H7 (cell line): ENCODE results near the gene MSL1. TPM values are rescaled to one million over a fixed set of nuclear protein-coding genes. Genes with fewer than 3 reads are reported as not detected.

Source experiments
- DNase-seq: peaks from one replicate; pipeline ENCODE4 v3.0.0; 2012
- H3K27me3 ChIP-seq: 2 replicates; pipeline ENCODE4 v1.6.0; 2011; ENCODE audit warnings: mild to moderate bottlenecking, low read length; ENCODE audit not compliant: control insufficient read depth, insufficient read depth
- H3K36me3 ChIP-seq: replicated peaks from 2 replicates; pipeline ENCODE4 v1.5.1; 2011; ENCODE audit warnings: low read length; ENCODE audit not compliant: control insufficient read depth, insufficient read depth
- H3K4me3 ChIP-seq: 2 replicates; pipeline ENCODE4 v1.5.1; 2011; ENCODE audit warnings: low read depth, mild to moderate bottlenecking, control low read depth, low read length, moderate library complexity; ENCODE audit not compliant: insufficient read depth
- total RNA-seq: library from RNA; depleted of rRNA; stranded (reverse); fragments of >200 nt; shearing (Covaris generic); gene quantifications from 2 replicates; pipeline ENCODE4 v1.2.3, GENCODE V29; 2014

Gene MSL1
- total RNA-seq, 1 experiment from 2014 or later, result 44.2 TPM

GRCh38 chr17:40087049-40087794, 34.5 kb upstream of the MSL1 start:
- H3K4me3 ChIP-seq, result no peak overlapping the region
- H3K36me3 ChIP-seq, result peaks cover 7% of the 10 kb centered on the region
- no peaks in the 10 kb centered on the region for H3K27me3 ChIP-seq
- DNase-seq, result no peak

- no peak overlapping the region for H3K4me3 ChIP-seq
- no peaks in the 10 kb centered on the region for H3K27me3 ChIP-seq
- peak; percentile 45 for DNase-seq
- H3K36me3 ChIP-seq, result peaks cover 7% of the 10 kb centered on the region
Observed at GRCh38 chr17:40087903-40088718, 33.7 kb upstream of the MSL1 start.

GRCh38 chr17:40089077-40089895, 32.5 kb upstream of the MSL1 start:
- DNase-seq, result peak; percentile 49
- no peaks in the 10 kb centered on the region for H3K27me3 ChIP-seq
- peaks cover 12% of the 10 kb centered on the region for H3K36me3 ChIP-seq
- no peak overlapping the region for H3K4me3 ChIP-seq

GRCh38 chr17:40090237-40091119, 31.3 kb upstream of the MSL1 start:
- peak; percentile 59 for DNase-seq
- Histone ChIP-seq H3K4me3 (no peak overlapping the region), H3K27me3 (no peaks in the 10 kb centered on the region), H3K36me3 (peaks cover 14% of the 10 kb centered on the region)

GRCh38 chr17:40091691-40092397, 29.9 kb upstream of the MSL1 start:
- peak; percentile 82 for DNase-seq
- H3K36me3 ChIP-seq, result peaks cover 20% of the 10 kb centered on the region
- H3K27me3 ChIP-seq, result no peaks in the 10 kb centered on the region
- H3K4me3 ChIP-seq, result no peak overlapping the region

- Histone ChIP-seq H3K4me3 (no peak overlapping the region), H3K27me3 (no peaks in the 10 kb centered on the region), H3K36me3 (peaks cover 17% of the 10 kb centered on the region)
- DNase-seq, result peak; percentile 46
Observed at GRCh38 chr17:40092581-40092980, 29.2 kb upstream of the MSL1 start.

- Histone ChIP-seq H3K36me3 (peaks cover 17% of the 10 kb centered on the region), H3K27me3 (no peaks in the 10 kb centered on the region), H3K4me3 (no peak overlapping the region)
- peak; percentile 40 for DNase-seq
Observed at GRCh38 chr17:40093005-40093579, 28.7 kb upstream of the MSL1 start.

- no peak overlapping the region for H3K4me3 ChIP-seq
- DNase-seq, result peak; percentile 27
- H3K36me3 ChIP-seq, result peaks cover 17% of the 10 kb centered on the region
- H3K27me3 ChIP-seq, result no peaks in the 10 kb centered on the region
Observed at GRCh38 chr17:40093580-40094201, 28.1 kb upstream of the MSL1 start.

- DNase-seq, result peak; percentile 19
- Histone ChIP-seq H3K27me3 (peaks cover 7% of the 10 kb centered on the region), H3K4me3 (no peak overlapping the region), H3K36me3 (peaks cover 17% of the 10 kb centered on the region)
Observed at GRCh38 chr17:40094874-40095273, 26.9 kb upstream of the MSL1 start.

GRCh38 chr17:40095351-40095943, 26.3 kb upstream of the MSL1 start:
- peak; percentile 37 for DNase-seq
- Histone ChIP-seq H3K27me3 (peaks cover 12% of the 10 kb centered on the region), H3K4me3 (no peak overlapping the region), H3K36me3 (peaks cover 17% of the 10 kb centered on the region)

- Histone ChIP-seq H3K4me3 (no peak overlapping the region), H3K27me3 (peaks cover 12% of the 10 kb centered on the region), H3K36me3 (peaks cover 17% of the 10 kb centered on the region)
- DNase-seq, result peak; percentile 43
Observed at GRCh38 chr17:40095944-40096791, 25.6 kb upstream of the MSL1 start.

GRCh38 chr17:40097087-40097486, 24.7 kb upstream of the MSL1 start:
- Histone ChIP-seq H3K4me3 (no peak overlapping the region), H3K27me3 (peaks cover 12% of the 10 kb centered on the region), H3K36me3 (peaks cover 17% of the 10 kb centered on the region)
- no peak for DNase-seq
